OCI-LY1 (cell line): ENCODE measurements around the gene ATN1.
A peak's percentile ranks its signal among the peaks of the same experiment; 100 is the strongest.
"Not testable (repeated sequence)": the region's sequence is repeated elsewhere in the genome, so short reads cannot be mapped to it uniquely, and the experiment has no call there.

Source experiments
- H2AFZ ChIP-seq: fragments of 200-600 bp; sonication (generic), shearing (Covaris generic); 2 replicates; pipeline ENCODE4 v1.6.0; 2014; ENCODE audit warnings: antibody characterized with exemption, mild to moderate bottlenecking, low read length
- H3F3A ChIP-seq: fragments of 200-600 bp; sonication (generic), shearing (Covaris generic); 2 replicates; pipeline ENCODE4 v1.6.0; 2014; ENCODE audit warnings: mild to moderate bottlenecking, antibody characterized with exemption, low read length, moderate library complexity; ENCODE audit not compliant: insufficient read depth
- H3K27ac ChIP-seq: fragments of 200-600 bp; sonication (generic); 2 replicates; pipeline ENCODE4 v1.5.1; 2014; ENCODE audit warnings: low read length, mixed run types, mild to moderate bottlenecking, low read depth; ENCODE audit not compliant: poor library complexity, severe bottlenecking
- H3K27me3 ChIP-seq: fragments of 200-600 bp; sonication (generic); 2 replicates; pipeline ENCODE4 v1.6.0; 2014; ENCODE audit warnings: antibody characterized with exemption, mild to moderate bottlenecking, low read length, moderate library complexity; ENCODE audit not compliant: insufficient read depth
- H3K36me3 ChIP-seq: fragments of 200-600 bp; sonication (generic); 2 replicates; pipeline ENCODE4 v1.6.1; 2014; ENCODE audit warnings: mild to moderate bottlenecking, antibody characterized with exemption, low read length, moderate library complexity, mixed read lengths; ENCODE audit not compliant: insufficient read depth
- H3K4me1 ChIP-seq: fragments of 200-600 bp; sonication (generic); 2 replicates; pipeline ENCODE4 v1.5.1; 2014; ENCODE audit warnings: mild to moderate bottlenecking, low read length, moderate library complexity; ENCODE audit not compliant: insufficient read depth, severe bottlenecking
- H3K4me2 ChIP-seq: fragments of 200-600 bp; sonication (generic), shearing (Covaris generic); 2 replicates; pipeline ENCODE4 v1.6.1; 2014; ENCODE audit warnings: low read length
- H3K4me3 ChIP-seq: fragments of 200-600 bp; sonication (generic); 2 replicates; pipeline ENCODE4 v1.5.1; 2014; ENCODE audit warnings: low read length, low read depth, mild to moderate bottlenecking, mixed read lengths; ENCODE audit not compliant: poor library complexity, severe bottlenecking
- H3K79me2 ChIP-seq: fragments of 200-600 bp; shearing (Covaris generic); 2 replicates; pipeline ENCODE4 v1.6.1; 2016; ENCODE audit warnings: mixed run types, low read length, mixed read lengths; ENCODE audit not compliant: insufficient read depth
- H3K9ac ChIP-seq: fragments of 200-600 bp; sonication (generic), shearing (Covaris generic); 2 replicates; pipeline ENCODE4 v1.6.1; 2014; ENCODE audit warnings: mild to moderate bottlenecking, low read length, mixed read lengths
- H3K9me2 ChIP-seq: fragments of 200-600 bp; sonication (generic), shearing (Covaris generic); 2 replicates; pipeline ENCODE4 v1.6.1; 2014; ENCODE audit warnings: low read depth, mild to moderate bottlenecking, low read length, mixed read lengths
- H3K9me3 ChIP-seq: fragments of 200-600 bp; shearing (Covaris generic); 2 replicates; pipeline ENCODE4 v1.6.1; 2014; ENCODE audit warnings: low read length, mixed read lengths
- H4K20me1 ChIP-seq: fragments of 200-600 bp; sonication (generic), shearing (Covaris generic); 2 replicates; pipeline ENCODE4 v1.6.0; 2016; ENCODE audit warnings: mild to moderate bottlenecking, low read length; ENCODE audit not compliant: insufficient read depth
- EZH2 ChIP-seq: fragments of 200-600 bp; sonication (generic), shearing (Covaris generic); IDR thresholded peaks from 2 replicates; pipeline ENCODE4 v1.8.0; 2017; ENCODE audit warnings: borderline replicate concordance, mixed run types, mild to moderate bottlenecking, antibody characterized with exemption, low read length, moderate library complexity, mixed read lengths
- TF ChIP-seq, protein P1 (sequence below): fragments of 200-600 bp; sonication (generic), shearing (Covaris generic); IDR thresholded peaks from 2 replicates; pipeline ENCODE4 v1.5.1; 2017; ENCODE audit warnings: mild to moderate bottlenecking, antibody characterized with exemption, low read length, moderate library complexity, mixed read lengths

Gene ATN1

DNA sequence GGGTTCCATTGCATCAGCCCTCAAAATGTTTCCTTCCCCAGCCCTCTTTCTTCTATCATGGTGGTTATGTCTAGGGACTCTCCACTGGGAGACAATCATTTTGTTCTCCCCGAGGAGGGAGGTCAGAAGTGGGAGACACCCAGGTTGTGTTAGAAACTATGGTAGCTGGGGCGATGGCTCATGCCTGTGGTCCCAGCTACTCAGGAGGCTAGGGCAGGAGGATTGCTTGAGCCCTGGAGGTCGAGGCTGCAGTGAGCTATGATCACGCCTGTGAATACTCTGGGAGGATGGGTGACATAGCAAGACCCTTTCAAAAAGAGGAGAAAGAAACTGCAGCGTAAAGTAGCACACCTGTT is 36.1 kb upstream of the ATN1 start:
- Histone ChIP-seq H3K27ac (peak overlapping the region; percentile 44), H3K36me3 (0 out of 2 replicates have a peak, but pooled peaks cover 5% of the 10 kb centered on the region), H3K4me2 (peak overlapping the region; percentile 78), H3F3A (no peaks in the 10 kb centered on the region), H3K9me2 (no peaks in the 10 kb centered on the region), H3K79me2 (no peaks in the 10 kb centered on the region), H3K4me1 (peaks cover 13% of the 10 kb centered on the region), H3K27me3 (no peaks in the 10 kb centered on the region), H3K4me3 (peak overlapping the region; percentile 59), H3K9ac (peak overlapping the region; percentile 78), H4K20me1 (no peaks in the 10 kb centered on the region), H2AFZ (peak overlapping the region; percentile 50; the same call in 1 of the 2 replicates), H3K9me3 (no peaks in the 10 kb centered on the region)
- TF ChIP-seq, protein P1, sequence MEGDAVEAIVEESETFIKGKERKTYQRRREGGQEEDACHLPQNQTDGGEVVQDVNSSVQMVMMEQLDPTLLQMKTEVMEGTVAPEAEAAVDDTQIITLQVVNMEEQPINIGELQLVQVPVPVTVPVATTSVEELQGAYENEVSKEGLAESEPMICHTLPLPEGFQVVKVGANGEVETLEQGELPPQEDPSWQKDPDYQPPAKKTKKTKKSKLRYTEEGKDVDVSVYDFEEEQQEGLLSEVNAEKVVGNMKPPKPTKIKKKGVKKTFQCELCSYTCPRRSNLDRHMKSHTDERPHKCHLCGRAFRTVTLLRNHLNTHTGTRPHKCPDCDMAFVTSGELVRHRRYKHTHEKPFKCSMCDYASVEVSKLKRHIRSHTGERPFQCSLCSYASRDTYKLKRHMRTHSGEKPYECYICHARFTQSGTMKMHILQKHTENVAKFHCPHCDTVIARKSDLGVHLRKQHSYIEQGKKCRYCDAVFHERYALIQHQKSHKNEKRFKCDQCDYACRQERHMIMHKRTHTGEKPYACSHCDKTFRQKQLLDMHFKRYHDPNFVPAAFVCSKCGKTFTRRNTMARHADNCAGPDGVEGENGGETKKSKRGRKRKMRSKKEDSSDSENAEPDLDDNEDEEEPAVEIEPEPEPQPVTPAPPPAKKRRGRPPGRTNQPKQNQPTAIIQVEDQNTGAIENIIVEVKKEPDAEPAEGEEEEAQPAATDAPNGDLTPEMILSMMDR, result no peak
- TF ChIP-seq EZH2, result no peak

DNA sequence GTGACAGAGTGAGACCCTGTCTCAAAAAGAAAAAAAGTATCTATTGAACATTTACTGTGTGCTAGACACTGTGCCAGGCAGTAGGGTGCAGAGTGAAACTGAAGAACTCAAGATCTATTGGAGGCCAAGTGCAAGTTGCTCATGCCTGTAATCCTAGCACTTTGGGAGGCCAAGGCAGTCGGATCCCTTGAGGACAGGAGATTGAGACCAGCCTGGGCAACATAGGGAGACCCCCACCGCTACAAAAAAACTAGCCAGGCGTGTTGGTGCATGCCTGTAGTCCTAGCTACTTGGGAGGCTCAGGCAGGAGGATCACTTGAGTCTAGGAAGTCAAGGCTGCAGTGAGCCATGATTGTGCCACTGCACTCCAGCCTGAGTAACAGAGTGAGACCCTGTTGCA is 35.1 kb upstream of the ATN1 start:
- H3K27ac ChIP-seq, H4K20me1 ChIP-seq, H3K79me2 ChIP-seq, H3K9me2 ChIP-seq, H3K36me3 ChIP-seq, H3K27me3 ChIP-seq, H3K4me2 ChIP-seq, H3K9me3 ChIP-seq, H3K4me3 ChIP-seq, H2AFZ ChIP-seq, H3K9ac ChIP-seq, H3F3A ChIP-seq: not testable (repeated sequence)
- peaks cover 13% of the 10 kb centered on the region for H3K4me1 ChIP-seq

GRCh38 chr12:6894321-6894720 is 33.4 kb upstream of the ATN1 start:
- Histone ChIP-seq H3K4me1 (peaks cover 13% of the 10 kb centered on the region), H3K27ac (no peak overlapping the region), H3F3A (no peaks in the 10 kb centered on the region), H3K27me3 (no peaks in the 10 kb centered on the region), H2AFZ (no peak overlapping the region), H3K9me2 (no peaks in the 10 kb centered on the region), H3K79me2 (no peaks in the 10 kb centered on the region), H3K9ac (no peak overlapping the region), H4K20me1 (no peaks in the 10 kb centered on the region), H3K36me3 (no peaks in the 10 kb centered on the region), H3K4me2 (no peak overlapping the region), H3K9me3 (no peaks in the 10 kb centered on the region), H3K4me3 (no peak overlapping the region)
- no peak for TF ChIP-seq EZH2
- TF ChIP-seq, protein P1, result no peak

DNA sequence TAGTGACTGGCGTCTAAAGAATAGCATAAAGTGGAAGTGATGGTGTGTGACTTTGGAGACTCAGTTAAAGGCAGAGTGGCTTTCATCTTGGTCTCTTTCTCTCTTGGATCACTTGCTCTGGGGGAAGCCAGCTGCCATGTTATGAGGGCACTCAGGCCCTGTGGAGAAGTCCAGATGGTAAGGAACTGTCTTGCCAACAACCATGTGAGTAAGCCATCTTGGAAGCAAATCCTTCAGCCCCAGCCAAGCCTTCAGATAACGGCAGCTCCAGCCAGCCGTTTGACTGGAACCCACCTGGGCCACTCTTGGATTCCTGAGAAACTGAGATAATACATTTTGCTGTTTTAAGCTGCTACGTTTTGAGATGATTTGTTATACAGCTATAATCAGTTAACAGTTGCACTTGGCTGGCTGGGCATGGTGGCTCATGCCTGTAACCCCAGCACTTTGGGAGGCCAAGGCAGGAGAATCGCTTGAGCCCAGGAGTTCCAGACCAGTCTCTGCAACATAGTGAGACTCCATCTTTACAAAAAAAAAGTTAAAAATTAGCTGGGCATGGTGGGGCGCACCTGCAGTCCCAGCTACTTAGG is 30.8 kb upstream of the ATN1 start:
- H3K9me3 ChIP-seq, result no peaks in the 10 kb centered on the region
- no peaks in the 10 kb centered on the region for H4K20me1 ChIP-seq
- H3K27ac ChIP-seq, result no peak overlapping the region
- H3K36me3 ChIP-seq, result no peaks in the 10 kb centered on the region
- no peak overlapping the region for H2AFZ ChIP-seq
- no peaks in the 10 kb centered on the region for H3F3A ChIP-seq
- no peak for TF ChIP-seq EZH2
- TF ChIP-seq, protein P1, result no peak
- no peak overlapping the region for H3K4me2 ChIP-seq
- no peak overlapping the region for H3K4me3 ChIP-seq
- peaks cover 6% of the 10 kb centered on the region for H3K4me1 ChIP-seq
- no peak overlapping the region for H3K9ac ChIP-seq
- H3K79me2 ChIP-seq, result no peaks in the 10 kb centered on the region
- no peaks in the 10 kb centered on the region for H3K27me3 ChIP-seq
- no peaks in the 10 kb centered on the region for H3K9me2 ChIP-seq
